Measurements from ENCODE around the gene MIOS.

Gene MIOS

GRCh38 chr7:7563813-7564212, 2.9 kb upstream of the MIOS start:
- no peak overlapping the region for H3K4me3 ChIP-seq (ENCODE audit: low read depth, low read length)
- TF ChIP-seq CTCF (IDR thresholded peaks at IDR 0.05; ENCODE audit: low read depth, low read length), result no peak

- TF ChIP-seq CTCF (IDR thresholded peaks at IDR 0.05; ENCODE audit: low read depth, low read length), result no peak
- no peak overlapping the region for H3K4me3 ChIP-seq (ENCODE audit: low read depth, low read length)
Measured at GRCh38 chr7:7564323-7564780, 2.3 kb upstream of the MIOS start.

GRCh38 chr7:7565018-7565680, 1.5 kb upstream of the MIOS start:
- H3K4me3 ChIP-seq (ENCODE audit: low read depth, low read length), result no peak overlapping the region
- TF ChIP-seq CTCF (IDR thresholded peaks at IDR 0.05; ENCODE audit: low read depth, low read length), result no peak

GRCh38 chr7:7565746-7566650, 686 bp upstream of the MIOS start:
- H3K4me3 ChIP-seq (ENCODE audit: low read depth, low read length), result peak overlapping the region; percentile 83
- no peak for TF ChIP-seq CTCF (IDR thresholded peaks at IDR 0.05; ENCODE audit: low read depth, low read length)

- H3K4me3 ChIP-seq (ENCODE audit: low read depth, low read length), result peak overlapping the region; percentile 83
- TF ChIP-seq CTCF (IDR thresholded peaks at IDR 0.05; ENCODE audit: low read depth, low read length), result no peak
Measured at GRCh38 chr7:7567898-7568531, 1.3 kb downstream of the MIOS start.

GRCh38 chr7:7568553-7568952, 1.9 kb downstream of the MIOS start:
- H3K4me3 ChIP-seq (ENCODE audit: low read depth, low read length), result peak overlapping the region; percentile 83
- no peak for TF ChIP-seq CTCF (IDR thresholded peaks at IDR 0.05; ENCODE audit: low read depth, low read length)

All from WI38 (cell line).